Transverse colon (tissue), 4 donors: ENCODE results near the gene DENND1B. TPM values are rescaled to one million over a fixed set of nuclear protein-coding genes. Genes with fewer than 3 reads are reported as not detected.

Experiments used
- DNase-seq: peaks from one replicate; pipeline ENCODE4 v3.0.0-alpha.2; 2019
- H3K27ac ChIP-seq, 4 donors: fragments of 200-600 bp; sonication (generic); 2 replicates each; pipeline ENCODE4 v1.5.1; 2016 to 2018; ENCODE audit warnings: inconsistent platforms in 4 of 4
- H3K27me3 ChIP-seq: fragments of 200-600 bp; sonication (generic); 2 replicates; pipeline ENCODE4 v1.5.1; 2017; ENCODE audit warnings: inconsistent platforms
- H3K36me3 ChIP-seq, 4 donors: fragments of 200-600 bp; sonication (generic); 2 replicates each; pipeline ENCODE4 v1.5.1; 2017 to 2019; ENCODE audit warnings: inconsistent platforms in 4 of 4
- H3K4me1 ChIP-seq, 4 donors: fragments of 200-600 bp; sonication (generic); 2 replicates each; pipeline ENCODE4 v1.5.1; 2017 to 2020; ENCODE audit warnings: inconsistent platforms in 4 of 4
- H3K4me3 ChIP-seq, 4 donors: fragments of 200-600 bp; sonication (generic); 1 replicate in 1 of 4; 2 replicates in 3 of 4; pipeline versions ENCODE4 v1.5.1 to v1.6.1; 2017 to 2019; ENCODE audit warnings: inconsistent platforms in 4 of 4
- H3K9me3 ChIP-seq, 2 donors: fragments of 200-600 bp; sonication (generic); 2 replicates each; pipeline ENCODE4 v1.5.1; 2017 to 2019; ENCODE audit warnings: inconsistent platforms in 2 of 2
- EP300 ChIP-seq: sonication (generic); formaldehyde crosslinking; IDR thresholded peaks from one replicate; pipeline ENCODE4 v1.6.1; 2017; ENCODE audit warnings: antibody characterized with exemption, low read depth
- POLR2A ChIP-seq: fragments of 450-650 bp; IDR thresholded peaks from one replicate; pipeline ENCODE4 v1.6.1; 2016; ENCODE audit warnings: antibody characterized with exemption, mild to moderate bottlenecking, moderate library complexity
- POLR2AphosphoS5 ChIP-seq, 3 donors: sonication (generic); formaldehyde crosslinking; IDR thresholded peaks; one replicate each; pipeline ENCODE4 v1.6.1; 2016; ENCODE audit warnings: antibody characterized with exemption in 3 of 3
- WGBS, 2 donors: methylation state at CpG; one replicate each; pipeline ENCODE4 v1.1.5; 2018; ENCODE audit warnings: low coverage in 1 of 2; 5-methylcytosine and 5-hydroxymethylcytosine counted together
- in situ Hi-C, 4 donors: fragments of 200-750 bp; cut with MboI; loops; one replicate each; pipeline versions ENCODE4 v1.15.0 to v1.15.1; 2017; ENCODE audit warnings: low sequenced_read_pairs in 3 of 4, low pct_ligation_motif_present in 1 of 4, low pct_unique_long_range_greater_than_20kb in 1 of 4
- intact Hi-C: fragments of 100-400 bp; cut with DNase I; formaldehyde crosslinking; loops from one replicate; pipeline ENCODE4 v1.15.1; 2023; ENCODE audit warnings: low total_unique reads
- total RNA-seq, 4 donors: library from RNA; depleted of rRNA; stranded (reverse); fragments of >200 nt; gene quantifications; one replicate each; pipeline ENCODE4 v1.1.0, GENCODE V29; 2016
- TF ChIP-seq, protein P1 (sequence below), 5 experiments: fragments of 200-600 bp in 3 of 5; fragments of 450-650 bp in 2 of 5; sonication (generic) in 3 of 5; IDR thresholded peaks; 1 replicate in 2 of 5; 2 replicates in 3 of 5; pipeline ENCODE4 v1.5.1; 2016 to 2017; ENCODE audit warnings: antibody characterized with exemption in 5 of 5, inconsistent platforms in 3 of 5, mild to moderate bottlenecking in 2 of 5, moderate library complexity in 1 of 5

DENND1B gene
- total RNA-seq, 4 donors from 2014 or later, result 21.9 to 59.9 (median 42.3) TPM

DNA sequence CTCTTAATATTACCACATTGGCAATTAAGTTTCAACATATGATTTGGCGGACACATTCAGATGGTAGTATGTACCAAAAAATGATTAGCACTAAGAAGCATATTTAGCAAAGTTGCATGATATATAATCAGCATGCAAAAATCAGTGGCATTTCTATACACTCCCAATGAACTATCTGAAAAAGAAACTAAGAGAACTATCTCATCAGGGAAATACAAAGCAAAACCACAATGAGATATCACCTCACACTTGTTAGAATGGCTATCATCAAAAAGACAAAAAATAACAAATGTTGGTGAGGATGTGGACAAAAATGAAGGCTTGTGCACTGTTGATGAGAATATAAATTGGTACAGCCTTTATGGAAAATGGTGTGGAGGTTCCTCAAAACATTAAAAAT lies 31.4 kb upstream of the DENND1B start:
- Histone ChIP-seq H3K36me3 (no peaks in the 10 kb centered on the region), H3K4me3 (no peak overlapping the region), H3K9me3 (no peaks in the 10 kb centered on the region), H3K4me1 (peaks cover 0 to 21% (median 13%) of the 10 kb centered on the region in 4 donors), H3K27me3 (no peaks in the 10 kb centered on the region), H3K27ac (no peak overlapping the region)
- intact Hi-C loops, result no loop called here
- TF ChIP-seq, protein P1, sequence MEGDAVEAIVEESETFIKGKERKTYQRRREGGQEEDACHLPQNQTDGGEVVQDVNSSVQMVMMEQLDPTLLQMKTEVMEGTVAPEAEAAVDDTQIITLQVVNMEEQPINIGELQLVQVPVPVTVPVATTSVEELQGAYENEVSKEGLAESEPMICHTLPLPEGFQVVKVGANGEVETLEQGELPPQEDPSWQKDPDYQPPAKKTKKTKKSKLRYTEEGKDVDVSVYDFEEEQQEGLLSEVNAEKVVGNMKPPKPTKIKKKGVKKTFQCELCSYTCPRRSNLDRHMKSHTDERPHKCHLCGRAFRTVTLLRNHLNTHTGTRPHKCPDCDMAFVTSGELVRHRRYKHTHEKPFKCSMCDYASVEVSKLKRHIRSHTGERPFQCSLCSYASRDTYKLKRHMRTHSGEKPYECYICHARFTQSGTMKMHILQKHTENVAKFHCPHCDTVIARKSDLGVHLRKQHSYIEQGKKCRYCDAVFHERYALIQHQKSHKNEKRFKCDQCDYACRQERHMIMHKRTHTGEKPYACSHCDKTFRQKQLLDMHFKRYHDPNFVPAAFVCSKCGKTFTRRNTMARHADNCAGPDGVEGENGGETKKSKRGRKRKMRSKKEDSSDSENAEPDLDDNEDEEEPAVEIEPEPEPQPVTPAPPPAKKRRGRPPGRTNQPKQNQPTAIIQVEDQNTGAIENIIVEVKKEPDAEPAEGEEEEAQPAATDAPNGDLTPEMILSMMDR (IDR thresholded peaks at IDR 0.05), result no peak
- TF ChIP-seq POLR2A (no peak), EP300 (no peak), POLR2AphosphoS5 (IDR thresholded peaks at IDR 0.05) (no peak)
- in situ Hi-C loops, result no loop called here
- DNase-seq, result no peak
- 94 to 100% methylated on average over 1 of the region's 1 CpG for whole genome bisulfite sequencing, 2 donors

DNA sequence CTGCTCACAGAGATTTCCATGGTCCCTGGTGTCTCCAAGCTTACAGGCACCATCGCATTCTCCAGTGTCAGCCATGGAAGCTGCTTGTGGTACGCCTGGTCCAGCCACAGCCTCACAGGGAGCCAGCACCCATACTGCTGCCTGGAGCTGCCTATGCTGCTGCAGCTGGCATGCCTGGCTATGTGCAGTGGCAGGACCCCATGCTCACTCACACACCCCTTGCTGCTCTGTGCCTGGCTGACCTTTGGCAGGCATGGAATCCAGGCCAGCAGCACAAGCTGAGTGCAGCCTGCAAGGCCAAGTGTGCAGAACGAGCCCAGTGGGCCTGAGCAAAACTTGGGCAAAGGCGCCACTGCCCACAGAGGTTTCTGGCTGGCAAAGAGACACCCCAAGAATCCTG lies 26.4 kb upstream of the DENND1B start:
- Histone ChIP-seq H3K36me3 (no peaks in the 10 kb centered on the region), H3K27ac (no peak overlapping the region), H3K4me1 (peaks cover 0 to 4% (median 0%) of the 10 kb centered on the region in 4 donors), H3K4me3 (no peak overlapping the region), H3K27me3 (no peaks in the 10 kb centered on the region), H3K9me3 (peaks cover 14 to 19% of the 10 kb centered on the region in 2 donors)
- no peak for DNase-seq
- no peak for TF ChIP-seq POLR2A
- TF ChIP-seq EP300, result no peak
- no peak for TF ChIP-seq POLR2AphosphoS5 (IDR thresholded peaks at IDR 0.05)
- TF ChIP-seq, protein P1 (IDR thresholded peaks at IDR 0.05), result no peak
- intact Hi-C loops (no loop called here), in situ Hi-C loops (no loop called here)
- 60 to 92% methylated on average over 1 to 4 of the region's 4 CpGs for WGBS, 2 donors

DNA sequence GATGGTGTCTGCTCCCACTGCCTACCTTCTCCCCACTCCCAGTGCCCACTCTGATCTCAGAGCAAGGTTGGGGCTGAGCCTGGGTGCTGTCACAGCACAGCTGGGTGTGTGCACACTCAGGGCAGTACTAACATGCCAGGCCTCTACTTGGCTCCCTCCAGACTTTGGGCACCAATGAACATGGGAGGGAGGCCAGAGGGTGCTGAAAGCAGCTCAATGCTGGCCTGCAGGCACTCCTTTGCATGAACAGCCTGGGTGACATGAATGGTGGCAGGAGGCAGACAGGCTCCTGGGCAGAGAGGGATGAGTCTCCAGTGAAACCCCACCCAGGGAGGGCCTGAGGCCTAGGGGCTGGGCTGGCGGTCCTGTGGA lies 25.8 kb upstream of the DENND1B start:
- H3K9me3 ChIP-seq, result peaks cover 20 to 25% of the 10 kb centered on the region in 2 donors
- TF ChIP-seq, protein P1 (IDR thresholded peaks at IDR 0.05), result no peak
- TF ChIP-seq EP300 (no peak), POLR2A (no peak), POLR2AphosphoS5 (IDR thresholded peaks at IDR 0.05) (no peak)
- no peak overlapping the region for H3K4me3 ChIP-seq
- intact Hi-C loops (no loop called here), in situ Hi-C loops (no loop called here)
- H3K27me3 ChIP-seq, result no peaks in the 10 kb centered on the region
- H3K27ac ChIP-seq, result no peak overlapping the region
- no peaks in the 10 kb centered on the region for H3K4me1 ChIP-seq
- WGBS, 2 donors, result 80 to 89% methylated on average over 1 of the region's 1 CpG
- H3K36me3 ChIP-seq, result no peaks in the 10 kb centered on the region
- no peak for DNase-seq

DNA sequence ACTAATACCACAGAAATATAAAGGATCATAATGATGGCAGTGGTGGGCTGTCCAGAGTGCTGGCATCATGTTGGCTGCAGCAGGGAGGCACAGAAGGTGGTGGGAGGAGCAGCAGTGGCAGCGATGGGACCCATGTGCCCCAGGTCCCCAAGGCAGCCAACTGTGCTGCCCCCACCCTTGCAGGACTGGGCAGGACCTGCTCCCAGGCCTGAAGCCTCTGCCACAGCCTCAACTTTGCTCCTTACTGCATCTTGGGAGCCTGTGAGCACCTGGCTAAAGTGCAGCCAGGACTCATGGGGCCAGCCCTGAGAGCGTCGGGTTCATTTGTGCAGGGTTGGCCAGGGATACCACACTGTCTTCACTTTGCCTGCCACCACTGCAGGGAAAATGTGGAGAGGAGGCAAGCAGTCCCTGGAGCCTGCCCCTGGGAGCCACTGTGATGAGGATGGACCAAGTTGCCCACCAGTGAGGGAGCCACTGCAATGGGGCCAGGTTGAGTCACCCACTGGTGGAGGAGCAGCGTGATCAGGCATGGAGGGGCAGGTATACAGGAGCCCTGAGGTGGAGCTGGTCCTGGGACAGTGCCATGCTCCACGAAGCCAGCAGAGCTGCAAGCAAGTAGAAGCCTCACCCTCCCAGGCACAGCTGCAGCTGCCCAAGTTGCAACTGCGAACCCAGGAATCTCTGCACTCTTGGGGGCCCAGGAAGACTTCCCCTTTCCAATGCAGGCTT lies 25.3 kb upstream of the DENND1B start:
- H3K27me3 ChIP-seq, result no peaks in the 10 kb centered on the region
- no peak overlapping the region for H3K27ac ChIP-seq
- no peaks in the 10 kb centered on the region for H3K36me3 ChIP-seq
- in situ Hi-C loops, result no loop called here
- WGBS, 2 donors, result 91% methylated on average over 5 of the region's 6 CpGs; no CpG with 5 or more reads in 1 of the 2 donors
- no peak for TF ChIP-seq POLR2A
- DNase-seq, result no peak
- intact Hi-C loops, result no loop called here
- H3K9me3 ChIP-seq, result peaks cover 21 to 26% of the 10 kb centered on the region in 2 donors
- H3K4me1 ChIP-seq, result no peaks in the 10 kb centered on the region
- H3K4me3 ChIP-seq, result no peak overlapping the region

DNA sequence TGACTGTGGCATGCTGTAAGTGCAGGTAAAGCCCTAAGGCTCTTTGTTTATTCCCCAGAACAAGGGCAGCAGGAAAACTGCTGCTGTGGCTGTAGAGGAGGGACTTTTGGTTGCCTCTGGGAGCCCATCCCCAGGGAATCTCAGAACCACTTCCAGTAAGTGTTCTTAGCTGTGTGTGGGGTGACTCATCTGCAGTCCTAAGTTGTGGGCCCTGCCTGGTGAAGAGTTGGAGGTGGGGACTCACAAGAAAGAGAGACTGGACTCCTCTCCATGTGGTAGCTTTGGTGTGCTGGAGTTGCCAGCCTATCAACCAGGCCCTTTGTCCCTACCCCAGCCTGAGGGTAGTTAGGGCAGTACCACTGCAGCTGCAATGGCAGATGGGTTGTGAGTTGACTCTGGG lies 24.0 kb upstream of the DENND1B start:
- peaks cover 21 to 26% of the 10 kb centered on the region in 2 donors for H3K9me3 ChIP-seq
- no peak for DNase-seq
- no peaks in the 10 kb centered on the region for H3K27me3 ChIP-seq
- in situ Hi-C loops (no loop called here), intact Hi-C loops (no loop called here)
- TF ChIP-seq, protein P1 (IDR thresholded peaks at IDR 0.05), result no peak
- TF ChIP-seq EP300 (no peak), POLR2A (no peak), POLR2AphosphoS5 (IDR thresholded peaks at IDR 0.05) (no peak)
- no peaks in the 10 kb centered on the region for H3K36me3 ChIP-seq
- H3K4me1 ChIP-seq, result no peaks in the 10 kb centered on the region
- no peak overlapping the region for H3K27ac ChIP-seq
- no peak overlapping the region for H3K4me3 ChIP-seq
